Stimulated activated CD8-positive, alpha-beta memory T cell treated with anti-CD3 and anti-CD28 coated beads, Interleukin-7, amount 100 ng/mL, for 1 hour (primary cell): ENCODE data around the gene PNPLA3.

Experiments
- DNase-seq, 2 donors: peaks; one replicate each; pipeline ENCODE4 v3.0.0-alpha.2; 2020; ENCODE audit warnings: low read depth in 2 of 2

Gene PNPLA3

DNA sequence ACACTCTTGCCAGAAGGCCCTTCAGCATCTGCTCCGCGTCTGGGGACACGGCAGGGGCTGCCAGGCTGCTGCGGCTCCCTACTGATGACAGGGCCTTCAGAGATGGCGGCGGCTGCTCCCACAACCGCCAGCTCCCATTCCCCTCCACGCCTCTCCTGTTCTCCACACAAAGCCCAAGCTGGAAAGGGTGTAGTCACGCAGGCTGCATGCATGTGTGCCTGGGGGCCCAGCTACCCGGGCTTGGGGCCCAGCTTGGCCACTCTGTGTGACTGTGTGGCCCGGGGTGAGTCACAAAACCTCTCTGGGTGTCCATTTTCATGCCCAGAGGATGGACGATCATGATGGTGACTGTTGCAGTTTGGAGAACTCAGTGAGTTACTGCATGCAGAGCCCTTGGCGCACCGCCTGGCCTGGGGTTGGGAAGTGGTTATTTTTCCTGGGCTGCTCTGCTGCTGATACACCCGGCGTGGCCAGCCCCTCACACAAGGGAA lies 68.8 kb downstream of the PNPLA3 start:
- DNase-seq: no peak

GRCh38 chr22:43993072-43993760 lies 69.6 kb downstream of the PNPLA3 start:
- DNase-seq: peak in 1 of 2 donors; percentile 29

GRCh38 chr22:43994006-43994405 lies 70.4 kb downstream of the PNPLA3 start:
- DNase-seq: no peak

- DNase-seq: no peak
These were observed 70.8 kb downstream of the PNPLA3 start for GRCh38 chr22:43994416-43994815.

DNA sequence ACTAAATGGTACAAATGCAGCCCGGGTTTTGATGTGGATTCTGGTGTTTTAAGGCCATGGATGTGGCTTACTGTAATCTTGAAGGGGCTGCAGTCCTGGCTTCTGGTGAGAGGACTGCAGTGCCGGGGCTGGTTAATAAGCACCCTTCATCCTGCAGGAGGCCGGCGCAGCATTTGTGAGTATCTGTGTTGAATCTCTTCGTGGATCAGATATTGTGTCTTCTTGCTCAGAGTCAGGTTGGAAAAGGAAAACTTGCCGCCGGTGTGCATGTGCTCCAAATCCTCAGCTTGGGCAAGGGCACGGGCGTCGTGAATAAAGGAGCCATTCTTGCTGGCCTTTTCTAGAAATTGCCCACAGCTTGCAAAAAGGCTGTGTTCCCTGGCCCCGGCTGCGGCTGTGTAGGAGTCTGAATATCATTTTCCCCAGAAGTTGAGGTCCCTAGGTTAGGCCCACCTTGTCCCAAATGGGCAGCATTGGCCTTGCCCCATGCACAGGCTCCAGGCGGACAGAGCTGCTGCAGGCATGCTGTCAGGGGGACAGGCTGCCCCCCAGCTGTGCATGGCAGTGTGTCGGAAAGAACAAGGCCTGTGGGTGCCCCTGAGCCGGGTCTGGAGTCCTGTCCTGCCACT lies 71.6 kb downstream of the PNPLA3 start:
- no peak for DNase-seq

GRCh38 chr22:43995798-43996169 lies 72.2 kb downstream of the PNPLA3 start:
- DNase-seq: no peak

DNA sequence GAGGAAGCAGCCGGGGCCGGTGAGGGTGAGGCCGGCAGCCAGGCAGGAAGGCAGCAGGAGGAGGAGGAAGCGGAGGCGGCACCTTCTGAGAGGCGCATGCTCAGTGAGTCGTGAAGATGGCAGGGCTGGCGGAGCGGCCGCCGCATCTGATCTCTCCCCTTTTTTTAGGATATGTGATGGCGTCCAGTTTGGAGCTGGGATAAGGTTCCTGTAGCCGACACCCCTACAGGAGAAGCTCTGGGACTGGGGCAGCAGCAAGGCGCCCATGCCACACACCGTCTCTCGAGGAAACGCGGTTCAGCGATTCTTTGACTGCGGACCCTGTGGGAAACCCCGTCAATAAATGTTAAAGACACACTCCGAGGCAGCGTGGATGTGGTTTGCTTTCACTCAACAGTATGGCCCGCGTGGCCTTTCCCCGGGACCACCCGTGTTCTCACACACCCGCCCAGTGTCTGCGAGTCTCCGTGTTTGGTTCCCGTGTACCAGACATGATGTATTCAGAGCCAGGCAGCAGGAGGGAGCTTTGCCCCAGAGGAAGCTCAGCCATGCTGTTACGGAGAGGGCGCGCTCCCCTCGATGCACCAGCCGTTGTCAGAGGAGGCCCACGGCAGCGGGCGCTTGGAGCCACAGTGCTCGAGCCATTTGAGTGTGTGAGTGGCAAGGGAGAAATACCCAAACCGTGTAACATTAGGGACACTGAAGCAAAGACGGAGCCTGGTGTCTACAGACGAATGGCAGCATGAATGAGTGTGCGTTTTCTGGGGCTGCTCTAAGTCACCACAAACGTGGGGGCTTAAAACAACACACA lies 72.8 kb downstream of the PNPLA3 start:
- DNase-seq: peak; percentile 36 to 42

GRCh38 chr22:43996981-43997265 lies 73.3 kb downstream of the PNPLA3 start:
- no peak for DNase-seq
